Neural progenitor cell (in vitro differentiated cells): ENCODE data around the gene WDR64. TPM values are rescaled to one million over a fixed set of nuclear protein-coding genes. Genes with fewer than 3 reads are reported as not detected.
A peak's percentile ranks its signal among the peaks of the same experiment; 100 is the strongest.

ENCODE experiments used
- DNase-seq: peaks from one replicate; pipeline ENCODE4 v3.0.0-alpha.2; 2016; ENCODE audit warnings: low spot score
- H2AFZ ChIP-seq: fragments of 200-600 bp; sonication (generic); replicated peaks from 2 replicates; pipeline ENCODE4 v1.6.1; 2016; ENCODE audit warnings: antibody characterized with exemption
- H3F3A ChIP-seq: fragments of 200-600 bp; sonication (generic); 2 replicates; pipeline ENCODE4 v1.6.1; 2016; ENCODE audit warnings: antibody characterized with exemption, low read depth
- H3K27ac ChIP-seq: fragments of 200-600 bp; sonication (generic); 2 replicates; pipeline ENCODE4 v1.5.1; 2016; ENCODE audit warnings: mild to moderate bottlenecking
- H3K27me3 ChIP-seq: fragments of 200-600 bp; sonication (generic); 2 replicates; pipeline ENCODE4 v1.6.1; 2016; ENCODE audit warnings: mild to moderate bottlenecking, moderate library complexity
- H3K36me3 ChIP-seq: fragments of 200-600 bp; sonication (generic); 2 replicates; pipeline ENCODE4 v1.5.1; 2016
- H3K4me1 ChIP-seq: fragments of 200-600 bp; sonication (generic); 2 replicates; pipeline ENCODE4 v1.6.1; 2016; ENCODE audit warnings: mixed run types
- H3K4me2 ChIP-seq: fragments of 200-600 bp; sonication (generic); 2 replicates; pipeline ENCODE4 v1.6.1; 2016
- H3K4me3 ChIP-seq: fragments of 200-600 bp; sonication (generic); 2 replicates; pipeline ENCODE4 v1.5.1; 2016
- H3K79me2 ChIP-seq: fragments of 200-600 bp; sonication (generic); 2 replicates; pipeline ENCODE4 v1.6.1; 2016; ENCODE audit warnings: low read depth
- H3K9ac ChIP-seq: fragments of 200-600 bp; sonication (generic); 2 replicates; pipeline ENCODE4 v1.6.1; 2016
- H3K9me3 ChIP-seq: fragments of 200-600 bp; sonication (generic); 2 replicates; pipeline ENCODE4 v1.5.1; 2016; ENCODE audit warnings: low read depth
- H4K20me1 ChIP-seq: fragments of 200-600 bp; sonication (generic); 2 replicates; pipeline ENCODE4 v1.6.1; 2016; ENCODE audit warnings: low read depth
- H3K27ac Mint-ChIP-seq: 3 replicates; pipeline ENCODE4 v1.8.0; 2021; ENCODE audit warnings: mixed read lengths
- H3K27me3 Mint-ChIP-seq: 2 replicates; pipeline ENCODE4 v1.8.0; 2022; ENCODE audit warnings: low read depth, mild to moderate bottlenecking, inconsistent platforms, moderate library complexity, mixed read lengths; ENCODE audit not compliant: insufficient read depth
- H3K36me3 Mint-ChIP-seq: 3 replicates; pipeline ENCODE4 v1.8.0; 2021; ENCODE audit warnings: mixed read lengths
- H3K4me1 Mint-ChIP-seq: 3 replicates; pipeline ENCODE4 v1.8.0; 2021; ENCODE audit warnings: mixed read lengths
- H3K4me3 Mint-ChIP-seq: 3 replicates; pipeline ENCODE4 v1.8.0; 2021; ENCODE audit warnings: mild to moderate bottlenecking, moderate library complexity, mixed read lengths
- H3K9me3 Mint-ChIP-seq: 3 replicates; pipeline ENCODE4 v1.8.0; 2020; ENCODE audit warnings: mixed read lengths
- CTCF ChIP-seq: fragments of 200-600 bp; sonication (generic); IDR thresholded peaks from 2 replicates; pipeline ENCODE4 v1.5.1; 2017; ENCODE audit warnings: antibody characterized with exemption, mild to moderate bottlenecking
- EZH2 ChIP-seq: fragments of 200-600 bp; sonication (generic); IDR thresholded peaks from 2 replicates; pipeline ENCODE4 v1.6.1; 2017; ENCODE audit warnings: antibody characterized with exemption, mild to moderate bottlenecking, moderate library complexity
- EZH2phosphoT487 ChIP-seq: fragments of 200-600 bp; sonication (generic); IDR thresholded peaks from 2 replicates; pipeline ENCODE4 v1.6.1; 2017; ENCODE audit warnings: antibody characterized with exemption
- total RNA-seq: library from RNA; depleted of rRNA; stranded (reverse); fragments of >200 nt; gene quantifications from 2 replicates; pipeline ENCODE4 v1.2.3, GENCODE V29; 2015; ENCODE audit warnings: low replicate concordance

The WDR64 gene
- total RNA-seq, 1 donor from 2014 or later: not detected

- Histone ChIP-seq H3K9ac (no peak overlapping the region), H3K36me3 (no peaks in the 10 kb centered on the region), H4K20me1 (no peaks in the 10 kb centered on the region), H3K27ac (no peak overlapping the region), H3F3A (no peaks in the 10 kb centered on the region), H3K27me3 (no peaks in the 10 kb centered on the region), H3K9me3 (no peaks in the 10 kb centered on the region), H3K4me3 (no peak overlapping the region), H3K79me2 (no peaks in the 10 kb centered on the region), H3K4me2 (no peak overlapping the region), H3K4me1 (no peaks in the 10 kb centered on the region), H2AFZ (no peak overlapping the region)
- Mint-ChIP-seq H3K4me1 (no peaks in the 10 kb centered on the region), H3K36me3 (no peaks in the 10 kb centered on the region), H3K4me3 (no peak overlapping the region), H3K27me3 (peaks cover 2% of the 10 kb centered on the region), H3K27ac (no peak overlapping the region), H3K9me3 (no peaks in the 10 kb centered on the region)
- DNase-seq: peak; percentile 55
- TF ChIP-seq CTCF (peak; percentile 80), EZH2 (no peak), EZH2phosphoT487 (no peak)
These were observed 182.8 kb downstream of the WDR64 start for GRCh38 chr1:241834733-241835377.

- Histone ChIP-seq H3K79me2 (no peaks in the 10 kb centered on the region), H3K36me3 (no peaks in the 10 kb centered on the region), H3K4me1 (no peaks in the 10 kb centered on the region), H3K9me3 (no peaks in the 10 kb centered on the region), H4K20me1 (no peaks in the 10 kb centered on the region), H3K9ac (no peak overlapping the region), H3K4me2 (no peak overlapping the region), H3K27ac (no peak overlapping the region), H3K4me3 (no peak overlapping the region), H3K27me3 (no peaks in the 10 kb centered on the region), H3F3A (no peaks in the 10 kb centered on the region), H2AFZ (no peak overlapping the region)
- no peaks in the 10 kb centered on the region for H3K36me3 Mint-ChIP-seq
- TF ChIP-seq EZH2 (no peak), EZH2phosphoT487 (no peak), CTCF (no peak)
- H3K27ac Mint-ChIP-seq: no peak overlapping the region
- no peak overlapping the region for H3K4me3 Mint-ChIP-seq
- no peaks in the 10 kb centered on the region for H3K9me3 Mint-ChIP-seq
- H3K4me1 Mint-ChIP-seq: no peaks in the 10 kb centered on the region
- no peak for DNase-seq
- peaks cover 2% of the 10 kb centered on the region for H3K27me3 Mint-ChIP-seq
These were observed 184.9 kb downstream of the WDR64 start for GRCh38 chr1:241836941-241837340.

GRCh38 chr1:241837416-241837815, 185.3 kb downstream of the WDR64 start:
- Histone ChIP-seq H3K27ac (no peak overlapping the region), H3K4me2 (no peak overlapping the region), H3K36me3 (no peaks in the 10 kb centered on the region), H3K79me2 (no peaks in the 10 kb centered on the region), H3F3A (no peaks in the 10 kb centered on the region), H3K4me1 (no peaks in the 10 kb centered on the region), H3K4me3 (no peak overlapping the region), H2AFZ (no peak overlapping the region), H4K20me1 (no peaks in the 10 kb centered on the region), H3K27me3 (no peaks in the 10 kb centered on the region), H3K9me3 (no peaks in the 10 kb centered on the region), H3K9ac (no peak overlapping the region)
- H3K36me3 Mint-ChIP-seq: no peaks in the 10 kb centered on the region
- no peak for DNase-seq
- H3K27ac Mint-ChIP-seq: no peak overlapping the region
- TF ChIP-seq EZH2 (no peak), CTCF (no peak), EZH2phosphoT487 (no peak)
- H3K4me3 Mint-ChIP-seq: no peak overlapping the region
- no peaks in the 10 kb centered on the region for H3K9me3 Mint-ChIP-seq
- no peaks in the 10 kb centered on the region for H3K4me1 Mint-ChIP-seq
- peaks cover 2% of the 10 kb centered on the region for H3K27me3 Mint-ChIP-seq
